MM.1S (cell line): ENCODE results near the gene MAP3K2.

Source experiments
- DNase-seq: peaks from one replicate; pipeline ENCODE4 v3.0.0-alpha.2; 2015
- H2AFZ ChIP-seq: fragments of 300-600 bp; sonication (generic); 2 replicates; pipeline ENCODE4 v1.6.0; 2016; ENCODE audit warnings: antibody characterized with exemption, low read length
- H3F3A ChIP-seq: fragments of 300-600 bp; sonication (generic); 2 replicates; pipeline ENCODE4 v1.6.1; 2016; ENCODE audit warnings: mild to moderate bottlenecking, antibody characterized with exemption, low read length, moderate library complexity, mixed read lengths; ENCODE audit not compliant: insufficient read depth
- H3K27ac ChIP-seq: fragments of 300-600 bp; sonication (generic); 2 replicates; pipeline ENCODE4 v1.5.1; 2016; ENCODE audit warnings: mild to moderate bottlenecking, low read length
- H3K27me3 ChIP-seq: fragments of 300-600 bp; sonication (generic); replicated peaks from 2 replicates; pipeline ENCODE4 v1.6.0; 2016; ENCODE audit warnings: low read length; ENCODE audit not compliant: insufficient read depth
- H3K36me3 ChIP-seq: fragments of 300-600 bp; sonication (generic); replicated peaks from 2 replicates; pipeline ENCODE4 v1.6.1; 2016; ENCODE audit warnings: mild to moderate bottlenecking, low read length, mixed read lengths; ENCODE audit not compliant: insufficient read depth
- H3K4me1 ChIP-seq: fragments of 300-600 bp; sonication (generic); 2 replicates; pipeline ENCODE4 v1.6.1; 2016; ENCODE audit warnings: low read length, mixed read lengths
- H3K4me2 ChIP-seq: fragments of 300-600 bp; sonication (generic); 2 replicates; pipeline ENCODE4 v1.6.0; 2016; ENCODE audit warnings: low read depth, low read length
- H3K4me3 ChIP-seq: fragments of 300-600 bp; sonication (generic); 2 replicates; pipeline ENCODE4 v1.5.1; 2016; ENCODE audit warnings: low read length, mixed read lengths
- H3K79me2 ChIP-seq: fragments of 300-600 bp; sonication (generic); 2 replicates; pipeline ENCODE4 v1.6.1; 2016; ENCODE audit warnings: mixed run types, low read length, mixed read lengths
- H3K9ac ChIP-seq: fragments of 300-600 bp; sonication (generic); 2 replicates; pipeline ENCODE4 v1.6.1; 2016; ENCODE audit warnings: low read length, mixed read lengths
- H3K9me2 ChIP-seq: fragments of 300-600 bp; sonication (generic); replicated peaks from 2 replicates; pipeline ENCODE4 v1.6.1; 2016; ENCODE audit warnings: mild to moderate bottlenecking, low read length, mixed read lengths; ENCODE audit not compliant: insufficient read depth
- H3K9me3 ChIP-seq: fragments of 300-600 bp; sonication (generic); replicated peaks from 2 replicates; pipeline ENCODE4 v1.6.1; 2016; ENCODE audit warnings: mild to moderate bottlenecking, low read length, mixed read lengths; ENCODE audit not compliant: insufficient read depth
- H4K20me1 ChIP-seq: fragments of 300-600 bp; sonication (generic); 2 replicates; pipeline ENCODE4 v1.6.1; 2016; ENCODE audit warnings: mild to moderate bottlenecking, low read length, moderate library complexity, mixed read lengths; ENCODE audit not compliant: insufficient read depth
- CTCF ChIP-seq: fragments of 300-600 bp; sonication (generic); IDR thresholded peaks from 2 replicates; pipeline ENCODE4 v1.5.1; 2016; ENCODE audit warnings: antibody characterized with exemption, low read length, mixed read lengths
- EZH2 ChIP-seq: fragments of 300-600 bp; sonication (generic); optimal IDR thresholded peaks from 2 replicates; pipeline ENCODE3; 2017; ENCODE audit warnings: low read depth, mild to moderate bottlenecking, antibody characterized with exemption, low read length, mixed read lengths
- EZH2phosphoT487 ChIP-seq: fragments of 300-600 bp; sonication (generic); IDR thresholded peaks from 2 replicates; pipeline ENCODE4 v1.6.1; 2018; ENCODE audit warnings: antibody characterized with exemption, low read length

The MAP3K2 gene

DNA sequence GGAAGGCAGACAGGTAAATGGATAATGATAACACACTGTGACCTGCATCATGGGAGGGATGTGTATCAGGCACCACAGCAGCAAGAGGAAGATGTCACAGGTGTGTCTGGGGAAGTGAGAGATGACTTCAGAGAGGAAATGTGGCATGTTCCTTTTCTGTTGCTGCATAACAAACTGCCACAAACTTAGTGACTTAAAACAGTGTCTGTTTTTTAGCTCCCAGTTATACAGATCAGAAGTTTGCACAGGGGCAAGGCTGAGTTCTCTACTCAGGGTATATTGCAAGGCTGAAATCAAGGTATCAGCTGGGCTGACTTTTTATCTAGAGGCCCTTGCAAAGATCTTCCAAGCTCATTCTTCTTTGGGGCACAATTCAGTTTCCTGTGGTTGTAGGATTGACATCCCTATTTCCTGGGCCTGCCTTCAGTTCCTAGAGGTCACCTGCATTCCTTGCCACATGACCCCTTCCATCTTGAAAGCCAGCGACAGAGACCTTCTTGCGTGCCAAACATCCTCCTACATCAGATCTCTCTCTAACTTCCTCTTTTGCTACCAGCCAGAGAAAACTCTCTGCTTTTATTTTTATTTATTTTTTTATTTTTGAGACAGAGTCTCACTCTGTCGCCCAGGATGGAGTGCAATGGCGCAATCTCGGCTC, 2.1 kb upstream of the MAP3K2 start:
- H3K79me2 ChIP-seq, result peaks cover 22% of the 10 kb centered on the region
- H3F3A ChIP-seq, result peaks cover 28% of the 10 kb centered on the region
- TF ChIP-seq CTCF, result no peak
- no peak for TF ChIP-seq EZH2phosphoT487
- no peak for TF ChIP-seq EZH2
- peak overlapping the region; percentile 39; the same call in 1 of the 2 replicates for H2AFZ ChIP-seq
- no peaks in the 10 kb centered on the region for H3K9me2 ChIP-seq
- H3K9me3 ChIP-seq, result no peaks in the 10 kb centered on the region
- DNase-seq, result peak; percentile 42
- H3K4me3 ChIP-seq, result no peak overlapping the region
- no peaks in the 10 kb centered on the region for H3K27me3 ChIP-seq
- peak overlapping the region; percentile 22; the same call in 1 of the 2 replicates for H3K4me2 ChIP-seq
- H3K36me3 ChIP-seq, result no peaks in the 10 kb centered on the region
- 0 out of 2 replicates have a peak, but pooled peaks cover 4% of the 10 kb centered on the region for H4K20me1 ChIP-seq
- peaks cover 29% of the 10 kb centered on the region for H3K4me1 ChIP-seq
- H3K9ac ChIP-seq, result 0 out of 2 replicates have a peak overlapping the region, but pooled peaks have one; percentile 18
- H3K27ac ChIP-seq, result peak overlapping the region; percentile 62; the same call in 1 of the 2 replicates

- peak overlapping the region; percentile 82 for H3K4me2 ChIP-seq
- H3K36me3 ChIP-seq, result no peaks in the 10 kb centered on the region
- H3F3A ChIP-seq, result peaks cover 28% of the 10 kb centered on the region
- peak overlapping the region; percentile 78 for H3K9ac ChIP-seq
- peaks cover 29% of the 10 kb centered on the region for H3K4me1 ChIP-seq
- no peaks in the 10 kb centered on the region for H3K9me3 ChIP-seq
- peaks cover 33% of the 10 kb centered on the region for H3K79me2 ChIP-seq
- H3K9me2 ChIP-seq, result no peaks in the 10 kb centered on the region
- no peak for DNase-seq
- H3K4me3 ChIP-seq, result peak overlapping the region; percentile 58
- peak overlapping the region; percentile 86 for H3K27ac ChIP-seq
- TF ChIP-seq EZH2, result no peak
- TF ChIP-seq CTCF, result no peak
- TF ChIP-seq EZH2phosphoT487, result no peak
- peak overlapping the region; percentile 56 for H2AFZ ChIP-seq
- no peaks in the 10 kb centered on the region for H3K27me3 ChIP-seq
- 0 out of 2 replicates have a peak, but pooled peaks cover 4% of the 10 kb centered on the region for H4K20me1 ChIP-seq
Measured at GRCh38 chr2:127388423-127389164, 819 bp upstream of the MAP3K2 start.

DNA sequence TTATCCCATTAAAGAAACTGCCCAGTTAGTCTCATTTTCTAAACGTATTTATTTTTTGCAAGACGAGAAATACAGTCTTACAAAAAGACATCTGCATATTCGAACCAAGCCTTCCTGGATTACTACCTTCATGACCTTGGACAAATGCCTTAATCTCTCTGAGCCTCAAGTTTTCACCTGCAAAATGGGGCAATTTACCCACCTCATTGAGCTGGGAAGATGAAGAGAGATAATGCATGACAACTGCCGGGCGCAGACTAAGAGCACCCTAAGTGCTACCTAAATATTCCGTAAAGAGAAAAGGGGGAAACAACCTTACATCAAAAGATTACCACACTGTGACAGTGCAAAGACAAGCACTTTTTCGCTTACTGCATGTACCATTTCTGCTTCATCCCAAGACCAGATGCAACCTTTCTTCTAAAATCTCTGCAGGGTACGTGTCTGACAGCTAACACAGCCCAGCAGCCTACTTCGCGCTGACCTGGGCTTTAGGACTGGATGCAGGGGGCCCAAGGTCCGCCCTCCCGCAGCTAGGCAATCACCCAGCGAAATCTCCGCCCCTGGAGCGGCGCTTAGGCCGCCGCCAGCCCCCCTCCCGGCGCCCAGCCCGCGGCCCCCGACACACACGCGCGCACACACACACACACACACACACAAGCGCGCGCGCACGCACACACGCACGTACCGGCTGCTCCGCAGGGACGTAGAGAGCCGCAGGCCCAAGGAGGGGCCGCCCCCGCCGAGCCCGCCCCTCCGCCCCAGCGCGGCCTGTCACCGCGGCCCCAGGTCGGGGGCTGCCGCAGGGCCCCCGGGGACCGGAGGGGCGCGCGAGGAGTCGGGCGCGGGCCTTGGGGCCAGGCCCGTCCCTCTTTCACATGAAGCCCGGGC, 766 bp downstream of the MAP3K2 start:
- 0 out of 2 replicates have a peak, but pooled peaks cover 4% of the 10 kb centered on the region for H4K20me1 ChIP-seq
- H2AFZ ChIP-seq, result peak overlapping the region; percentile 50
- peak overlapping the region; percentile 67 for H3K4me2 ChIP-seq
- TF ChIP-seq CTCF (no peak), EZH2phosphoT487 (no peak), EZH2 (no peak)
- peak; percentile 92 for DNase-seq
- peak overlapping the region; percentile 99 for H3K9ac ChIP-seq
- H3K9me3 ChIP-seq, result no peaks in the 10 kb centered on the region
- no peaks in the 10 kb centered on the region for H3K27me3 ChIP-seq
- peak overlapping the region; percentile 88 for H3K4me3 ChIP-seq
- peak overlapping the region; percentile 99 for H3K27ac ChIP-seq
- H3K36me3 ChIP-seq, result no peaks in the 10 kb centered on the region
- peaks cover 29% of the 10 kb centered on the region for H3K4me1 ChIP-seq
- H3F3A ChIP-seq, result peaks cover 28% of the 10 kb centered on the region
- peaks cover 49% of the 10 kb centered on the region for H3K79me2 ChIP-seq
- no peaks in the 10 kb centered on the region for H3K9me2 ChIP-seq
